ENCODE measurements around the gene ZIM2.
"Not testable (repeated sequence)": the region's sequence is repeated elsewhere in the genome, so short reads cannot be mapped to it uniquely, and the experiment has no call there.

ZIM2 gene

DNA sequence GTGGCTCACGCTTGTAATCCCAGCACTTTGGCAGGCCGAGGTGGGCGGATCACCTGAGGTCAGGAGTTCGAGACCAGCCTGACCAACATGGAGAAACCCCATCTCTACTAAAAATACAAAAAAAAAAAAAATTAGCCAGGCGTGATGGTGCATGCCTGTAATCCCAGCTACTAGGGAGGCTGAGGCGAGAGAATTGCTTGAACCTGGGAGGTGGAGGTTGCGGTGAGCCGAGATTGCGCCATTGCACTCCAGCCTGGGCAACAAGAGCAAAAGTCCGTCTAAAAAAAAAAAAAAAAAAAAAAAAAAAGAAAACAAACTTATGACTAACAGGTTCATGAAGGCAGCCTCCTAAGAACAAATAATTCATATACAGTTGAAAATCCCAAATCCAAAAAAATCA, 19.9 kb upstream of the ZIM2 start:
- ATAC-seq (replicated peaks); H3K36me3 Mint-ChIP-seq; DNase-seq; H3K27me3 Mint-ChIP-seq; H3K9me3 Mint-ChIP-seq; H3K27ac Mint-ChIP-seq; H3K4me3 Mint-ChIP-seq; H3K4me1 Mint-ChIP-seq: not testable (repeated sequence)

DNA sequence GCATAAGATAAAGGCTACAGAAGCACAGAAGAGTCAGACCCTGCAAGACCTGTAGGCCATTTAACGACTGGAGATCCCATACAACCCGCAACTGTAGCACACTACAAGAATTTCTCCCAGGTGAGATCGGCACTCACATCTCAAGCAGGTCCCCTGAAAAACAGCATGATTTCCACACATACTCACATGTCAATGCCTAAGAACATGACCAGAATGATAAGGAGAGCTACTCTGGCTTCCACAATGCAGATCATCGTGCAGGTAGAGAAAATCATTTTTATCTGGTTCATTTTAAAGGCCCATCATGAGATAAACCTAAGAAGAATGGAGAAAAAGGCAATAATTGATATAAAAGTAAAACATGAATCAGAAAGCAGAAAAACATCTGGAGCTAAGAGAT, 17.5 kb upstream of the ZIM2 start:
- no peak overlapping the region for H3K27ac Mint-ChIP-seq
- H3K9me3 Mint-ChIP-seq: peaks cover 2 to 5% of the 10 kb centered on the region in 2 donors
- peaks cover 0 to 4% of the 10 kb centered on the region in 2 donors for H3K27me3 Mint-ChIP-seq

DNA sequence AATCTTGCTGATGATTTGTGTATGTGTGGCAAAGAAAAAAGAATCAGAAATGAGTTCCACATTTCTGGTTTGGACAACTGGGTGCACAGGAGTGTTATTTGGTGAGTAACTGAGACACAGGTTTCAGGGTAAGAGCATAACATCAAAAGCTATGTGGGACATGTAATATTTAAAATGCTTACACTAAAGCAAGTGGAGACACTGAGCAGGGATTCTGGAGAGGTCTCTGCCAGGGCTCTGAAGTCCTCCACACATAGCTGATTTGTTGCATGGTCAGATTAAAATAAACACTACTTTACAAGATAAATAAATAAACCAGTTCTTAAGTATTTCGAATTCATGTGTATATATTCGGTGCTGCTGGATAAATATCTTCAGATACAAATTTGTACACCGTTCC, 16.3 kb upstream of the ZIM2 start:
- ATAC-seq (replicated peaks) (no peak), DNase-seq (no peak)
- peaks cover 0 to 3% of the 10 kb centered on the region in 2 donors for H3K36me3 Mint-ChIP-seq
- H3K27me3 Mint-ChIP-seq: peaks cover 0 to 9% of the 10 kb centered on the region in 2 donors
- no peak overlapping the region for H3K4me3 Mint-ChIP-seq
- H3K27ac Mint-ChIP-seq: no peak overlapping the region
- H3K4me1 Mint-ChIP-seq: no peaks in the 10 kb centered on the region
- peaks cover 8 to 12% of the 10 kb centered on the region in 2 donors for H3K9me3 Mint-ChIP-seq

More for the DNA sequence above, 17.5 kb upstream of the ZIM2 start:
- peaks cover 0 to 3% of the 10 kb centered on the region in 2 donors for H3K36me3 Mint-ChIP-seq
- no peak for ATAC-seq (replicated peaks)
- no peaks in the 10 kb centered on the region for H3K4me1 Mint-ChIP-seq
- DNase-seq: no peak
- H3K4me3 Mint-ChIP-seq: no peak overlapping the region

DNA sequence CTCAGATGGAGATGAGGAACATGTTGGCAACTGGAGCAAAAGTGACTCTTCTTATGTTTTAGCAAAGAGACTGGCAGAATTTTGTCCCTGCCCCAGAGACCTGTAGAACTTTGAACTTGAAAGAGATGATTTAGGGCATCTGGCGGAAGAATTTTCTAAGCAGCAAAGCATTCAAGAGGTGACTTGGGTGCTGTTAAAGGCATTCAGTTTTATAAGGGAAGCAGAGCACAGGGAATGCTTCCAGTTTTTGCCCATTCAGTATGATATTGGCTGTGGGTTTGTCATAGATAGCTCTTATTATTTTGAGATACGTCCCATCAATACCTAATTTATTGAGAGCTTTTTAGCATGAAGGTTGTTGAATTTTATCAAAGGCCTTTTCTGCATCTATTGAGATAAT, 11.8 kb upstream of the ZIM2 start:
- DNase-seq; H3K27ac Mint-ChIP-seq; H3K4me1 Mint-ChIP-seq; H3K4me3 Mint-ChIP-seq; ATAC-seq (replicated peaks); H3K36me3 Mint-ChIP-seq: not testable (repeated sequence)
- Mint-ChIP-seq H3K27me3 (peaks cover 0 to 11% of the 10 kb centered on the region in 2 donors), H3K9me3 (peaks cover 8 to 17% of the 10 kb centered on the region in 2 donors)

DNA sequence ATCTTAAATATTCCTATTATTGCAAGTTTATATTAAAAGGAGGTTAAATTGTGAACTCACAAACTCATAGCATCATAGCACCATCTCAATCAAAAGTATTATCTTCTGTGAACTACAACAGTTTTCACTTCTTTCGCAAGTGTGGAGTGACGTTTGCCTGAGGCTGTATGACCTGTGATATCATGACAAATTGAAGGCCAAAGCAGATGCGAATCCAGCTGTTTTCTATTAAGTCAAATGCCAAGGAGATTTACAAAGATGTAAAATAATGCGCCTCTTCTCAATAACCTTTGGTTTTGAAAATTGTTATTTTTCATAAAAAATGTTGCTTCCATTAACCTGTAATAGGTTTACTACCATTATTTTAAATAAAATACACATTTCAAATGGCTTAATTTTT, 7.6 kb upstream of the ZIM2 start:
- peaks cover 0 to 11% of the 10 kb centered on the region in 2 donors for H3K27me3 Mint-ChIP-seq
- DNase-seq: no peak
- H3K4me3 Mint-ChIP-seq: no peak overlapping the region
- H3K27ac Mint-ChIP-seq: no peak overlapping the region
- no peaks in the 10 kb centered on the region for H3K4me1 Mint-ChIP-seq
- H3K36me3 Mint-ChIP-seq: no peaks in the 10 kb centered on the region
- ATAC-seq (replicated peaks): no peak
- H3K9me3 Mint-ChIP-seq: peaks cover 8 to 12% of the 10 kb centered on the region in 2 donors

DNA sequence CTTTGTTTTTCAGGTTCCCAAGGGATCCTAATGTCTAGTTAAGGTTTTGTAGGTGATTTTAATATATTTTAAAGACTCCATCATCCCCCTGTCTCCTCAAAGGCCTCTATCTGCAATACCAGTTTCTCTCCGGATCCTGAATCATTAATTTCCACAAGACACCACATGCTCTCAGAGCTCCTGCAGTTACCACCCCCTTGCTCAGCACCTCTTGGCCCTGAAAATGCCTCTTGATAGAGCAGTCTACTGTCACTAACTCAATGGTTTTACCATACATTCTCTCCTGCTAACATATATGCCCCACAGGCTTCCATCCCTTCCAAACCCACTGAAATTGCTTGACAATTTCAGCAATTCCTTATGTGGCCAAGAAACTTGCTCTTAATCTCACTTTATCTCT, 1.9 kb upstream of the ZIM2 start:
- peaks cover 13 to 15% of the 10 kb centered on the region in 2 donors for H3K36me3 Mint-ChIP-seq
- ATAC-seq (replicated peaks) (no peak), DNase-seq (no peak)
- no peak overlapping the region for H3K4me3 Mint-ChIP-seq
- H3K27me3 Mint-ChIP-seq: peaks cover 18 to 21% of the 10 kb centered on the region in 2 donors
- peaks cover 10 to 11% of the 10 kb centered on the region in 2 donors for H3K9me3 Mint-ChIP-seq
- H3K4me1 Mint-ChIP-seq: peaks cover 2 to 3% of the 10 kb centered on the region in 2 donors
- no peak overlapping the region for H3K27ac Mint-ChIP-seq

DNA sequence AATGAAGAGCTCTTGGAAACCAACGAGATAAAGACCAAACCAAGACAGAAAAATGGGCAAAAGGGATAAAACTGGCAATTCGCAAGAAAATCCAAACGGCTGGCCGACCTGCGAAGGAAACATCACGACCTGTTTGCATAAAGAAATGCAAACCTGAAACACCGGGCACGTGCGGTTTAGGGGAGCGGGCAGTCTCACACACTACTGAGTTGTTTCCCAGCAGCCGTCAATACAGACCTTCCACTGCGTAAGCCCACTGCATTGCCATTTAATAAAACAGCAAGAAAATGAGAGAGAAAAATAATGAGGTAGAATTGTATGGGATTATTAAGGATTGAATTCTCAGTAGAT, 642 bp upstream of the ZIM2 start:
- no peak for DNase-seq
- no peak for ATAC-seq (replicated peaks)
- Mint-ChIP-seq H3K9me3 (peaks cover 10 to 14% of the 10 kb centered on the region in 2 donors), H3K4me3 (peak overlapping the region in 1 of 2 donors; percentile 1), H3K27me3 (peaks cover 20 to 21% of the 10 kb centered on the region in 2 donors), H3K36me3 (peaks cover 17 to 18% of the 10 kb centered on the region in 2 donors), H3K4me1 (peaks cover 5% of the 10 kb centered on the region in 2 donors), H3K27ac (no peak overlapping the region)

DNA sequence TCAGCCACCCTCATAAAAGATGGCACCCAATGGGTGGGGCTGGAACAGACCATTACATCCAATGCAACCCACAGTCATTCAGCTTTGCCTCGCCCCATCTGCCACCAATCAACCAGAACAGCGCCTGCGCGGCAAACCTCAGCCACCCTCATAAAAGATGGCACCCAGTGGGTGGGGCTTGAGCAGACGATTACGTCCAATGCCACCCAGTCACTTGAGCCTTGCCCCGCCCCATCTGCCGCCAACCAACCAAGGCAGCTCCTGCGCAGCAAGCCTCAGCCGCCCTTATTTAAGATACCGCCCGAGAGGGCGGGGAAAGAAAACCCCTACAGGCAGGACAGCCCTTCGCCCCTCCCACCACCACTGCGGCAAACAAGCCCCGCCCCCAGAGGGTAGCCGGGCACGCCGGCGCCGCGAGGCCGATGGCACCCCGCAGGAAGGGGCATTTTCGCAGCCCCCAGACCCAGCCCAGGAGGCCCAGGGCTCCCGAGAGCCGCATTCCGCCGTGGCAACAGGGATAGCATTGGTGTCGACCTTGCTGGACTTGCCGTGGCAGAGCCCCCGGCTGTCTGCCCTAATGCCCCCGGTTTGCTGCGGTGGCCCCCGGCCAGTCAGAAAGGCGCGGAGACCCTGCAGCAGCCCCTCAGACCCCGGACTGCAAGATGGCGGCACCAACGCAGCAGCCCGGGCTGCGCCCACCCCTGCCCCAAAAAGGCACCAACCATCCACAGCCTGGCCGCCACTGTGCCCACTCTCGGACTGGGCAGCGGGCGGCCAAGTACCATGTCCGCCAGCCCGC, 675 bp downstream of the ZIM2 start:
- peak overlapping the region; percentile 23 to 76 for H3K4me3 Mint-ChIP-seq
- H3K36me3 Mint-ChIP-seq: peaks cover 17 to 18% of the 10 kb centered on the region in 2 donors
- DNase-seq (peak; percentile 52), ATAC-seq (replicated peaks) (peak; percentile 51 to 58)
- peaks cover 21 to 26% of the 10 kb centered on the region in 2 donors for H3K27me3 Mint-ChIP-seq
- peak overlapping the region; percentile 14 for H3K27ac Mint-ChIP-seq
- peaks cover 5% of the 10 kb centered on the region in 2 donors for H3K4me1 Mint-ChIP-seq
- peaks cover 17 to 23% of the 10 kb centered on the region in 2 donors for H3K9me3 Mint-ChIP-seq

DNA sequence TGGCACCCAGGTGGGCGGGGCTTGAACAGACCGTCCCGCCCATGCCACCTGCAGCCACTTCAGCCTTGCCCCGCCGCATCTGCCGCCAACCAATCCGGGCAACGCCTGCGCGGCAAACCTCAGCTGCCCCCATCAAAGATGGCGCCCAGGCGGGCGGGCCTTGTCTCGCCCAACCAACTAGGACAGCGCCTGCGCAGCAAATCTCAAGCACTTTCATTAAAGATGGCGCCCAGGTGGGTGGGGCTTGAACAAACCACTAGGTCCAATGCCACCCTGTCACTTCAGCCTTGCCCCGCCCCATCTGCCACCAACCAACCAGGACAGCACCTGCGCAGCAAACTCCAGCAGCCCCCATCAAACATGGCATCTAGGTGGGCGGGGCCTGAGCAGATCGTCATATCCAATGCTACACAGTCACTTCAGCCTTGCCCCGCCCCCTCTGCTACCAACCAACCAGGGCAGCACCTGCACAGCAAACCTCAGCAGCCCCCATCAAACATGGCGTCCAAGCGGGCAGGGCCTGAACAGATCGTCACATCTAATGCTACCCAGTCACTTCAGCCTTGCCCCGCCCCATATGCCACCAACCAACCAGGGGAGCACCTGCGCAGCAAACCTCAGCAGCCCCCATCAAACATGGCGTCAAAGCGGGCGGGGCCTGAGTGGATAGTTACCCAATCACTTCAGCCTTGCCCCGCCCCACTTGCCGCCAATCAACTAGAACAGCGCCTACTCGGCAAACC, 1.4 kb downstream of the ZIM2 start:
- Mint-ChIP-seq H3K36me3 (peaks cover 17 to 18% of the 10 kb centered on the region in 2 donors), H3K9me3 (peaks cover 17 to 23% of the 10 kb centered on the region in 2 donors), H3K4me3 (peak overlapping the region; percentile 58 to 76), H3K27me3 (peaks cover 21 to 26% of the 10 kb centered on the region in 2 donors), H3K27ac (peak overlapping the region; percentile 60), H3K4me1 (peaks cover 5% of the 10 kb centered on the region in 2 donors)
- peak; percentile 56 to 60 for ATAC-seq (replicated peaks)
- DNase-seq: peak; percentile 62

DNA sequence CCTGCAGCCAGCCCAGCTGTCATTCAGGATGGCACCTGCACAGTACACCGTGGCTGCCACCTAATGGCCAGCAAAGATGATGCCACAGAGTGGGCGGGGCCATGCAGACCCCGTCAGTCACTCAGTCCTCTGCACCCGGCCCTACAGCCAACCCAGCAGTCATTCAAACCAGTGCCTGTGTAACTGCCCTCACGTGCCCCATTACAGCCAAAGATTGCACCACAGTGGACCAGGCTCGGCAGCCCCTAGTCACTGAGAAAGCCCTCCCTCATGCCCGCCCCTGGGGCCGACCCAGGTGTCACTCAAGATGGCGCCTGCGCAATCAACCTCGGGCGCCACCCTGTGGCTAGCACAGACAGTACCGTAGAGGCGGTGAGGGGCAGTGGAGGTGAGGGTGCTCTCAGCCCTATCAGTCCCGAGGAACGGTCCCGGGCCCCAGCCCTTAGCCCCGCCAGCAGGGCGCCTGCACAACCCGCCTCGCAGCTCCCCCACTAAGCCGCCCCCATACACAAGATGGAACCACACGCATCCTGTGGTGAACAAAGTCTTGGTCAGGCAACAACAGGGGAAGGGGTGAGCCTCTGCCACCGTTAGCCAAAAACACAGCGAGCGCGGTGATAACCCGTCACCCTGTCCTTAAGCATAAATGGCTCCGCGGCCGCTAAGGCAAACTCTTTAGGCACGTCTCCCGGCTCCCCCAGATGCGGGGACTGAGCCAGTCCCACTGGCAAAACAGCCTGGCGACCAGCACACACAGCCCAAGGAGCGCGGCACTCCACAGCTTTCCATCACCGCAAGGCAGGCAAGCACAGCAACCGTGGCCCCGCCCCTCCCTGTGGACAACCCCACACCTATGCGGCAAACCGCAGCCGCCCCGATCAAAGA, 2.3 kb downstream of the ZIM2 start:
- Mint-ChIP-seq H3K4me1 (peaks cover 5% of the 10 kb centered on the region in 2 donors), H3K27me3 (peaks cover 21 to 28% of the 10 kb centered on the region in 2 donors), H3K27ac (peak overlapping the region; percentile 60), H3K4me3 (peak overlapping the region; percentile 71 to 76), H3K9me3 (peaks cover 17 to 26% of the 10 kb centered on the region in 2 donors), H3K36me3 (peaks cover 17 to 18% of the 10 kb centered on the region in 2 donors)
- ATAC-seq (replicated peaks): peak; percentile 35 to 41
- DNase-seq: peak; percentile 17

DNA sequence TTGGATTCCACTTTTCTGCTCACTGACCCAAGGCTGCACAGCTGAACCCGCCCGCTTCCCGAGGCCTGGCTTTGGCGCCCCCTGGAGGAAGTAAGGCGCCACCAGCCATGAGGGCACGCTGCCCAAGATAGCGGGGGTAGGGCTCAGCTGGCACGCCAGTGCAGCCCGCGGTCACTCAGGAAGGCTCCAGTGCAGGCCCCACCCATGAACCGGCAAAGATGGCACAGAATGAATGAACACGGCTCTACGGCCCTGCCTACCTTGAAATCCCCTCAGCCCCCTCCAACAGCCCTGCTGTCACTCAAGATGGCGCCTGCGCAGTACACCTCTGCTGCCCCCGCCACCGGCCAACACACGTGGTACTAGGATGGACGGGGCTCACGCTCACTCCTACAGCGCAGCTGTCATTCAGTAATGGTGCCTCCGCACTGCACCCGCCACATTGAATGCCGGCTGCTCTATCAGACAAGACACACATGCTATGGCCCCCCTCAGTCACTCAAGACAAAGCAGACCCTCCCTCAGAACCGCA, 3.0 kb downstream of the ZIM2 start:
- peaks cover 17 to 28% of the 10 kb centered on the region in 2 donors for H3K9me3 Mint-ChIP-seq
- peak overlapping the region; percentile 52 for H3K27ac Mint-ChIP-seq
- ATAC-seq (replicated peaks) (peak; percentile 31 to 33), DNase-seq (peak; percentile 18)
- H3K36me3 Mint-ChIP-seq: peaks cover 17 to 18% of the 10 kb centered on the region in 2 donors
- peaks cover 21 to 29% of the 10 kb centered on the region in 2 donors for H3K27me3 Mint-ChIP-seq
- peak overlapping the region; percentile 71 to 76 for H3K4me3 Mint-ChIP-seq
- peaks cover 5% of the 10 kb centered on the region in 2 donors for H3K4me1 Mint-ChIP-seq

DNA sequence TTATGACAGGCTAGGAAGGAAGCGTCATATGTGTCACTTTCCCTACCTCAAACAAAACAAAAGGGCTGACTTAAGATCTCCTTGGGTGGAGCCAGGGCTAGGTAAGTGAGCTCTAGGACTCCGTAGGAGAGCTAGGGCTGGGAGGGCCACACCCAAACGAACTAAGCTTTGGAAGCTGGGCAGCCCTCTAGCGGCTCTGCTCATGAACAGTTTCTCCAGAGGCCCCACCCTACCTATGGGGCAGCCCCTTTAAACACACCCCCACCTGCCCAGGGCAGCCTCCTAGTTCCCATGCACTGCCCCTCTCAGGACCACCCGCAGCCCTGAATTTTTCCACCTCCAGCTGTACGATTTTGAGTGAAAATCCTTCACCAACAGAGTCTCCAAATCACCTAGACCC, 3.5 kb downstream of the ZIM2 start:
- Mint-ChIP-seq H3K4me3 (peak overlapping the region; percentile 33 to 76), H3K9me3 (peaks cover 17 to 28% of the 10 kb centered on the region in 2 donors), H3K27ac (no peak overlapping the region), H3K4me1 (peaks cover 5% of the 10 kb centered on the region in 2 donors), H3K27me3 (peaks cover 21 to 29% of the 10 kb centered on the region in 2 donors), H3K36me3 (peaks cover 17 to 18% of the 10 kb centered on the region in 2 donors)
- DNase-seq (no peak), ATAC-seq (replicated peaks) (no peak)

DNA sequence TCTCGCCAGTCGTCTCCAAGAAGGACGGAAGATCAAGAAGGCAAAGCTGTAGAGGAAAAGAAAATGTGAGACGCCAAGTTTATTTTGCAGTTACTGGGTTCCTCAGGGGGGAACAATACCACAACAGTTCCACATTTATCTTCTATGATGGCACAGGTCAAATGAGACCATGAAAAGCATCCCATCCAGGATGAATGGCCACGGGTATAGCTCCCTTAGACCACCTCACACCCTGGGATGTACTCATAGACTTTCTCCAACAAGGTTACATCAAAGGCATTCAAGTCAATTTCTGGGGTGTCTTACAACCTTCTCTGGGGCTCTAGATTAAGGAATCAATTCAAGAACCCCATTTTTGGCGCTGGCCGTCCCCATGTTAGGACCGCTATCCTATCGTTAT, 4.5 kb downstream of the ZIM2 start:
- peaks cover 5% of the 10 kb centered on the region in 2 donors for H3K4me1 Mint-ChIP-seq
- DNase-seq: no peak
- no peak overlapping the region for H3K27ac Mint-ChIP-seq
- H3K4me3 Mint-ChIP-seq: no peak overlapping the region
- H3K9me3 Mint-ChIP-seq: peaks cover 17 to 26% of the 10 kb centered on the region in 2 donors
- ATAC-seq (replicated peaks): no peak
- peaks cover 16 to 18% of the 10 kb centered on the region in 2 donors for H3K36me3 Mint-ChIP-seq
- H3K27me3 Mint-ChIP-seq: peaks cover 18 to 23% of the 10 kb centered on the region in 2 donors

Data from stimulated activated naive B cell treated with anti-CD40 and anti-IgM and Interleukin-4, amounts not matched to agents 10 μg/mL and 1 μg/mL and 100 μg/mL, for 72 hours (primary cell).